Measurements from ENCODE around the gene MRGPRX3.
"Not testable (repeated sequence)": the region's sequence is repeated elsewhere in the genome, so short reads cannot be mapped to it uniquely, and the experiment has no call there.

Gene MRGPRX3

GRCh38 chr11:18105086-18105801 is 27.1 kb upstream of the MRGPRX3 start:
- TF ChIP-seq, protein P1, sequence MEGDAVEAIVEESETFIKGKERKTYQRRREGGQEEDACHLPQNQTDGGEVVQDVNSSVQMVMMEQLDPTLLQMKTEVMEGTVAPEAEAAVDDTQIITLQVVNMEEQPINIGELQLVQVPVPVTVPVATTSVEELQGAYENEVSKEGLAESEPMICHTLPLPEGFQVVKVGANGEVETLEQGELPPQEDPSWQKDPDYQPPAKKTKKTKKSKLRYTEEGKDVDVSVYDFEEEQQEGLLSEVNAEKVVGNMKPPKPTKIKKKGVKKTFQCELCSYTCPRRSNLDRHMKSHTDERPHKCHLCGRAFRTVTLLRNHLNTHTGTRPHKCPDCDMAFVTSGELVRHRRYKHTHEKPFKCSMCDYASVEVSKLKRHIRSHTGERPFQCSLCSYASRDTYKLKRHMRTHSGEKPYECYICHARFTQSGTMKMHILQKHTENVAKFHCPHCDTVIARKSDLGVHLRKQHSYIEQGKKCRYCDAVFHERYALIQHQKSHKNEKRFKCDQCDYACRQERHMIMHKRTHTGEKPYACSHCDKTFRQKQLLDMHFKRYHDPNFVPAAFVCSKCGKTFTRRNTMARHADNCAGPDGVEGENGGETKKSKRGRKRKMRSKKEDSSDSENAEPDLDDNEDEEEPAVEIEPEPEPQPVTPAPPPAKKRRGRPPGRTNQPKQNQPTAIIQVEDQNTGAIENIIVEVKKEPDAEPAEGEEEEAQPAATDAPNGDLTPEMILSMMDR (IDR thresholded peaks at IDR 0.05): no peak

GRCh38 chr11:18105802-18106574 is 26.4 kb upstream of the MRGPRX3 start, which contains the start of gene SAAL1:
Gene SAAL1 (minus strand): TSS chr11:18106082. CDS start chr11:18106041, 41 bp downstream.
- TF ChIP-seq, protein P1 (IDR thresholded peaks at IDR 0.05): peak; percentile 52
- Histone ChIP-seq H3K27ac (peak within 1 kb of the TSS; percentile 51 to 68), H3K4me3 (peak within 1 kb of the TSS; percentile 95)
- DNase-seq (ENCODE audit: low spot score): peak; percentile 84

More at GRCh38 chr11:18105086-18105801, 27.1 kb upstream of the MRGPRX3 start:
- peak overlapping the region; percentile 95 for H3K4me3 ChIP-seq
- H3K27ac ChIP-seq: peak overlapping the region; percentile 51 to 68
- no peak for DNase-seq (ENCODE audit: low spot score)

GRCh38 chr11:18106688-18107087 is 25.7 kb upstream of the MRGPRX3 start:
- no peak overlapping the region for H3K27ac ChIP-seq
- H3K4me3 ChIP-seq: peak overlapping the region; percentile 95
- TF ChIP-seq, protein P1 (IDR thresholded peaks at IDR 0.05): no peak
- no peak for DNase-seq (ENCODE audit: low spot score)

DNA sequence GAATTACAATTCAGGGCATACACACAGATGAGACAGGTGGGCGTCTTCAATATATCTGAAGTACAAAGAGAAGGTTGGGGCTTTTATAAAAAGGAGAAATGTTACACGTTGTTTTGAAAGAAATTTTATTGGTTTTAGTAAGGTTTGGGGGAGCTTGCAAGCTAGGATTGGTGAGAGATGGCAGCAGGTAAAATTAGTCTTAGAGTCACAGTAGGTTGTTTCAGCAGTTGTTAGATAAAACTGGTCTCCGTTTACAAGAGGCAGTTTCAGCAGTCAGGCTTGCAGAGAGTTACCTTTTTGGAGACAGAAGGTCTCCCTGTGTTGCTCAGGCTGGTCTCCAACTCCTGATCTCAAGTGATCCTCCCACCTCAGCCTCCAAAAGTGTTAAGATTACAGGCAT is 24.1 kb upstream of the MRGPRX3 start:
- Histone ChIP-seq H3K4me3 (no peak overlapping the region), H3K27ac (no peak overlapping the region)
- TF ChIP-seq, protein P1 (IDR thresholded peaks at IDR 0.05): no peak
- DNase-seq (ENCODE audit: low spot score): no peak

DNA sequence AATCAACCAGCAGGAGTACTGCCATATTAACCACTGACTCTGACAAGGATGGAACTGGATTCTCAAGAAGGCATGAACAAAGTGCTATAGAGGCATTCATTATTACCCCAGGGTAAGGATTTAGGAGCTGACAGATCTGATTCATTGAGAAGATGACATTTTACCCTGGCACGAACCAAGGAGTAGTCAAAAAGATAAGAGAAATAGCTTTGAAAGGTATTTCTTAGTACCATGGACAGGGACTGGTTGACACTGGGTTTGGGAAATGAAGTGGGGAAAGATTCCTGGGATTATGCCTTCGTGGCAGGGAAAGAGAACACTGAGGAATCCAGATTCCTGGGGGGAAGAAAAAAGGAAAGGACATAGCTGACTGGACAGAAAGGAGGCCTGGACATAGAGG is 21.4 kb upstream of the MRGPRX3 start:
- H3K4me3 ChIP-seq: no peak overlapping the region
- no peak overlapping the region for H3K27ac ChIP-seq
- no peak for DNase-seq (ENCODE audit: low spot score)
- TF ChIP-seq, protein P1 (IDR thresholded peaks at IDR 0.05): no peak

DNA sequence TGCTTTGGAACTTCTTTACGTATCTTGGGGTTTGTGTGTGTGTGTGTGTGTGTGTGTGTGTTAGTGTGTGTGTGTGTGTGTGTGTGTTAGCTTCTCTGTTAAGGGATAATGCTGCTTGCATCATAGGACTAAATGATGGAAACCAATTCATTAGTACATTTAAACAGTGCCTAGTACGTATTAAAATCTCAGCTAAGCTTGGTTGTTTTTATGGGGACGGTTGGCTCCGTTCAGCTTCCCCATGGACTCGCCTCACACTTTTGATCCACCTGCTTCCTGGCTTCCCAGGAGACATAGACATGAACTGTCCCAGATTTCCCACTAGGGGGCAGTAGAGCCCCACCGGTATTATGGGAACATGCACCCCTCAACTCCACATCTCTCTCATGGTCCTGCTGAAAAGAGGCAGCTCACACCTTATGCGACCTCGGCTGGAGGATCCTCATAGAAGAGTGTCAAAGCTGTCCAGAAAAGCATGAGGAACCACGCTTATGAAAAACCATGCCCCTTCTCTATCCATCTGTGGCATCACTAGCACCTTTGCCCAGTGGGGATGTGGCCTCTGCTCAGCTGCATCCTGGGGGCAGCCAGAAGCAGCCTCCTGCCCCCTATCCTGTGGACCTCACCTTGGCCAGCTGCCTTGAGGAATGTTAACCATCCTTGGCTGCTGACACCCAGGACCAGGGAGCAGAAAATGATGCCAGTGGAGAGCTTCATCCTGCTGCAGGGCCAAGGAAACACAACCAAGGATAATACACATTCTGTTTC is 16.8 kb upstream of the MRGPRX3 start:
- Histone ChIP-seq H3K4me3 (no peak overlapping the region), H3K27ac (no peak overlapping the region)
- TF ChIP-seq, protein P1 (IDR thresholded peaks at IDR 0.05): peak; percentile 67
- no peak for DNase-seq (ENCODE audit: low spot score)

DNA sequence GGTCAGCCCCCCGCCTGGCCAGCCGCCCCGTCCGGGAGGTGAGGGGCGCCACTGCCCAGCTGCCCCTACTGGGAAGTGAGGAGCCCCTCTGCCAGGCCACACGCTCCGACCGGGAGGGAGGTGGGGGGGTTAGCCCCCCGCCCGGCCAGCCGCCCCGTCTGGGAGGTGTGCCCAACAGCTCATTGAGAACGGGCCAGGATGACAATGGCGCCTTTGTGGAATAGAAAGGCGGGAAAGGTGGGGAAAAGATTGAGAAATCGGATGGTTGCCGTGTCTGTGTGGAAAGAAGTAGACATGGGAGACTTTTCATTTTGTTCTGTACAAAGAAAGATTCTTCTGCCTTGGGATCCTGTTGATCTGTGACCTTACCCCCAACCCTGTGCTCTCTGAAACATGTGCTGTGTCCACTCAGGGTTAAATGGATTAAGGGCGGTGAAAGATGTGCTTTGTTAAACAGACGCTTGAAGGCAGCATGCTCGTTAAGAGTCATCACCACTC is 11.0 kb upstream of the MRGPRX3 start:
- not testable (repeated sequence) for H3K4me3 ChIP-seq; DNase-seq (ENCODE audit: low spot score); H3K27ac ChIP-seq

GRCh38 chr11:18131115-18131514 is 1.3 kb upstream of the MRGPRX3 start:
- DNase-seq (ENCODE audit: low spot score); H3K27ac ChIP-seq; H3K4me3 ChIP-seq: not testable (repeated sequence)

Measured in coronary artery (tissue), 2 donors.